Neutrophil (primary cell): ENCODE data around the gene UROS.

Experiments used
- H3K27ac ChIP-seq: fragments of 200-600 bp; sonication (generic); 2 replicates; pipeline ENCODE4 v1.5.1; 2016; ENCODE audit warnings: mild to moderate bottlenecking, moderate library complexity
- H3K27me3 ChIP-seq: fragments of 200-600 bp; sonication (generic); 2 replicates; pipeline ENCODE4 v1.6.0; 2016; ENCODE audit warnings: mild to moderate bottlenecking
- H3K36me3 ChIP-seq: fragments of 200-600 bp; sonication (generic); 2 replicates; pipeline ENCODE4 v1.5.1; 2017
- H3K4me1 ChIP-seq, 2 experiments: fragments of 200-600 bp in 1 of 2; sonication (generic) in 1 of 2; 1 replicate in 1 of 2; 2 replicates in 1 of 2; pipeline versions ENCODE4 v1.5.1 to v1.6.1; 2013 to 2016; ENCODE audit warnings: low read depth in 1 of 2, low read length in 1 of 2, mild to moderate bottlenecking in 1 of 2, moderate library complexity in 1 of 2; ENCODE audit not compliant: control insufficient read depth in 1 of 2, insufficient read depth in 1 of 2
- H3K4me3 ChIP-seq, 2 experiments: fragments of 200-600 bp in 1 of 2; sonication (generic) in 1 of 2; 1 replicate in 1 of 2; 2 replicates in 1 of 2; pipeline ENCODE4 v1.5.1; 2013 to 2016; ENCODE audit warnings: low read depth in 1 of 2, low read length in 1 of 2, mild to moderate bottlenecking in 1 of 2, moderate library complexity in 1 of 2
- H3K9me3 ChIP-seq: fragments of 200-600 bp; sonication (generic); 2 replicates; pipeline ENCODE4 v1.5.1; 2016
- TF ChIP-seq, protein P1 (sequence below): fragments of 200-600 bp; sonication (generic); IDR thresholded peaks from 2 replicates; pipeline ENCODE4 v1.5.1; 2016; ENCODE audit warnings: antibody characterized with exemption

Gene UROS

DNA sequence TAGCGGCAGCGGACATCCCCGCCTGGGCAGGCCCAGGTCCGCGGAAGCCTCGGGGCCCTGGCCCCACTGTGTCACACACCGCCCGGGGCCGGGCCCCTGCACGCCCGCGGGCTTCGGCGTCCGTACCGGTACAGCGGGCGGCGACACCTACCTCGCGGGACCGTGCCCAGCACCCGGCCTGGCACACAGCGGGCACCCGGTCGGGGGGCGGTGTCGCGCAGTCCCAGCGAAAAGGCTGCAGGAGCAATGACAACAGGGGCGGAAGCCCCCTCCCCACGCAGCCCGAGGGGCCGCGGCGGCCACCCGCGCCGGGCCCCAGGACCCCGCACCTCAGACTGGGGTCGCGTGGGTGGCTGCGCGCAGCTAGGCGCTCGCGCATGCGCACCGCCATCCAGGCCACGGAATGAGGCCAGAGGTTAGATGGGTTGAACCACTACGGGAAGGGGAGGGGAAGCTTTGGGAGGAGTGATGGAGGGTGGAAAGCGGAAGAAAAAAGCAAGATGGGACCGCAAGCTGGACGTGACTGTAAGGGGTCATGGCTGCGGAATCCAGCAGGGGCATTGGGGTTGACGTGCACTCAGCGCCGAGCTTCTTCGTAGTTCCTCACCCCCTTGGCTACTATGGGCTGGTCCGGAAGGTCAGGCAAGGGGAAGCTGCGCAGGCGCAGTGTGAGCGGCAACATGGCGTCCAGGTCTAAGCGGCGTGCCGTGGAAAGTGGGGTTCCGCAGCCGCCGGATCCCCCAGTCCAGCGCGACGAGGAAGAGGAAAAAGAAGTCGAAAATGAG lies at the start of gene UROS, which contains the start of gene BCCIP:
Gene UROS (minus strand): TSS at position 381 of the 785 bp plus-strand sequence. CDS start 6,759 bp downstream, outside the sequence.
Gene BCCIP (plus strand): TSS at position 669 of the 785 bp plus-strand sequence. CDS start 12 bp downstream, at position 681.
- Histone ChIP-seq H3K4me3 (peak within 1 kb of the TSS; percentile 94 to 100), H3K27me3 (no peaks in the 10 kb centered on the region), H3K27ac (peak within 1 kb of the TSS; percentile 90), H3K4me1 (peaks cover 23 to 24% of the 10 kb centered on the region in 2 experiments), H3K36me3 (peaks cover 2% of the 10 kb centered on the region), H3K9me3 (no peaks in the 10 kb centered on the region)
- TF ChIP-seq, protein P1, sequence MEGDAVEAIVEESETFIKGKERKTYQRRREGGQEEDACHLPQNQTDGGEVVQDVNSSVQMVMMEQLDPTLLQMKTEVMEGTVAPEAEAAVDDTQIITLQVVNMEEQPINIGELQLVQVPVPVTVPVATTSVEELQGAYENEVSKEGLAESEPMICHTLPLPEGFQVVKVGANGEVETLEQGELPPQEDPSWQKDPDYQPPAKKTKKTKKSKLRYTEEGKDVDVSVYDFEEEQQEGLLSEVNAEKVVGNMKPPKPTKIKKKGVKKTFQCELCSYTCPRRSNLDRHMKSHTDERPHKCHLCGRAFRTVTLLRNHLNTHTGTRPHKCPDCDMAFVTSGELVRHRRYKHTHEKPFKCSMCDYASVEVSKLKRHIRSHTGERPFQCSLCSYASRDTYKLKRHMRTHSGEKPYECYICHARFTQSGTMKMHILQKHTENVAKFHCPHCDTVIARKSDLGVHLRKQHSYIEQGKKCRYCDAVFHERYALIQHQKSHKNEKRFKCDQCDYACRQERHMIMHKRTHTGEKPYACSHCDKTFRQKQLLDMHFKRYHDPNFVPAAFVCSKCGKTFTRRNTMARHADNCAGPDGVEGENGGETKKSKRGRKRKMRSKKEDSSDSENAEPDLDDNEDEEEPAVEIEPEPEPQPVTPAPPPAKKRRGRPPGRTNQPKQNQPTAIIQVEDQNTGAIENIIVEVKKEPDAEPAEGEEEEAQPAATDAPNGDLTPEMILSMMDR = peak; percentile 11

DNA sequence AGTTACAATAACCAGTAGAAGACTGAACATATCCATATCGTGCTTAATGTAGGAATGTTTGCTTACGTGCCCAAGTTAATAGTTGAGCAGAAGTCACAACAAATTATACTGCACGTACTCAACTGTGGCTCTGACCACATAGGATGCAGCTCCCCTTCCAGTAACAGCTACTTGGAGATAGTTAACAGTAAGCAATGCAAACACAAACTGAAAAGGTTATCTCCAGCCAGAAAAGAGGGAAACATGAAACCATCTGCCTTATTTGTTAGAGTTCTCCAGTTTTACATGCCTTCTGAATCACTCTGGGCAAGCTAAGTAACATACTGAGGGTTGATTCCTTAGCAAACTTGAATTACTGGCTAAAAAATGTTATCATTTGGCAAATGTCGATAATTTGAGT lies 48.3 kb upstream of the UROS start:
- Histone ChIP-seq H3K9me3 (no peaks in the 10 kb centered on the region), H3K4me1 (no peaks in the 10 kb centered on the region), H3K27ac (no peak overlapping the region), H3K36me3 (peaks cover 7% of the 10 kb centered on the region), H3K27me3 (no peaks in the 10 kb centered on the region), H3K4me3 (no peak overlapping the region)
- TF ChIP-seq, protein P1 = no peak

DNA sequence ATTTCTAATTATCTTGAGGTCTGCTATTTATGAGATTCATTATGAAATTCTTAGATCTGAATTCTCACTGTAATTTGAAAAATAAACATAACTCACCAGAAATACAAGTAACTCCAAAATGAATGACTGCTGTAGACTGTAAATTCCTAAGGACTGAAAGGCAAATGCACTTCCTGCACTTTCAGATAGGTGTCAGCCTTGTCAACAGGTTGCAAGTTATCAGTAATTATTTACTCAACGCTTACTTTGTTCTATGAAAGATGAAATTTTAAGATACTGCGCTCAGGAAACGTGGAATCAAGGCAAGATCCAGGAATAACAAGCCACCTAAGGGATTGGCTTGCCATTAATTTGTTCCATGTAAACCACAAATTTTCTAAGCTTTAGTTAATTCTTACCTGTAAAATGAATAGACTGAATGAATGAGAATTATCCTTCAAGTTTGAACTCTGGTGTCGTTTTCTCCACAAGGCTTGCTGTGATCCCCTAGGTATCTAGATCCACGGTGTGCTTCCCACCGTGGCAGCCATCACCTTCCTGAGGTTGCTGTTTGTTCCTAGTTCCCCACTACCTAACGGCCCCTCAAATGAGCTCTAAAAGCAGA lies 45.4 kb upstream of the UROS start:
- Histone ChIP-seq H3K27me3 (no peaks in the 10 kb centered on the region), H3K36me3 (peaks cover 9% of the 10 kb centered on the region), H3K4me1 (no peaks in the 10 kb centered on the region), H3K4me3 (no peak overlapping the region), H3K27ac (no peak overlapping the region), H3K9me3 (no peaks in the 10 kb centered on the region)
- TF ChIP-seq, protein P1 = no peak

DNA sequence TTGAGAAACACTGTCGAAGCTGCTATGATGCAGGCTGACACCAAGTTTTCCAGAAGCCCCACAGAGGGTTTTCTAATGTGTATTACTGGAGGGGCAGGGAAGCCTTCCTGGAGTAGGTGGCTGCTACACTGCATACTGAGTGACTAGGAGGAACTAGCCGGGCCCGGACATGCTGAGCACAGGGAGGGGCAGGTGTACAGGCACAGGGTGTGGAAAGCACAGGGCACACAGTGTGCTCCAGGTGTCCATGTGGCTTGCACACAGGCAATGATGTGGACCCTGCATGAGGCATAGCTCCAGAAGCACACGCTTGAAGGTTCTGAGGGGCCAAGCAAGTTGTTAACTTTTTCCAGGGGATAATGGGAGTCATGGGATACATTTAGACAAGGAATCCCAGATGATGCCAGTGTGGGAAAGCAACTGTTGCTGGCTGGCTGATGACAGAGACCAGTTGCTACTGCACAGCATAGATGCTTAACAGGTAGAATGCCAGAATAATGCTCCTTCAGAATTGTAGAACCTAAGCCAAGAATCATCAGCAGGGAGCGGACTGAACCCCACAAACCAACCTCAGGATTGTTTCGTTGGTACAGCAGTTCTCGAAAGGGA lies 43.5 kb upstream of the UROS start:
- no peaks in the 10 kb centered on the region for H3K4me1 ChIP-seq
- H3K9me3 ChIP-seq = no peaks in the 10 kb centered on the region
- TF ChIP-seq, protein P1 = no peak
- peaks cover 9% of the 10 kb centered on the region for H3K36me3 ChIP-seq
- H3K27ac ChIP-seq = no peak overlapping the region
- no peaks in the 10 kb centered on the region for H3K27me3 ChIP-seq
- no peak overlapping the region for H3K4me3 ChIP-seq

DNA sequence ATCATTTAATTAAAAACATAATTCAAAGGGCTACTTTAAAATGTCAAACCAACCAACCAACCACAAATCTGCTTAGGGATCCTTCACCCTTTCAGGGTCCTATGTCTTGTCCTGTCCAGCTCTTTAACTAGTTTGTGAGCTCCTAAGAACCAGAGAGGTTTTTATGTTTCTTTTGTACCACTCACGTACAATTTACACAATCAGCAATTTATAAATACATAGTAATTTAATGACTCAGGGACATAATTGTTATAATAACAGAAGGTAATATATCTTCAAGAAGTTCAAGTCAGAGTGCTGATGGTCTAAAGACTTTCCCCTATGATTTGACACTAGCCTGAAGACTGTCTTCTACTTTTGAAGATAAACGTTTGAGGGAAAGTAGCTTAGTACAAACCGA lies 42.1 kb upstream of the UROS start:
- Histone ChIP-seq H3K9me3 (no peaks in the 10 kb centered on the region), H3K27ac (no peak overlapping the region), H3K4me3 (no peak overlapping the region), H3K27me3 (no peaks in the 10 kb centered on the region), H3K36me3 (peaks cover 9% of the 10 kb centered on the region), H3K4me1 (no peaks in the 10 kb centered on the region)
- TF ChIP-seq, protein P1 = no peak
